HG03460 (cell line): Measurements from ENCODE around the gene MAN1B1.
A peak's percentile ranks its signal among the peaks of the same experiment; 100 is the strongest.
"Not testable (repeated sequence)": the region's sequence is repeated elsewhere in the genome, so short reads cannot be mapped to it uniquely, and the experiment has no call there.

Experiments
- ATAC-seq: cut with Tn5 transposase; IDR thresholded peaks from one replicate; pipeline ENCODE4 v1.9.1; 2021; ENCODE audit not compliant: unreplicated experiment

MAN1B1 gene

GRCh38 chr9:137126786-137127185 is 40.0 kb downstream of the MAN1B1 start:
- ATAC-seq, result no peak

DNA sequence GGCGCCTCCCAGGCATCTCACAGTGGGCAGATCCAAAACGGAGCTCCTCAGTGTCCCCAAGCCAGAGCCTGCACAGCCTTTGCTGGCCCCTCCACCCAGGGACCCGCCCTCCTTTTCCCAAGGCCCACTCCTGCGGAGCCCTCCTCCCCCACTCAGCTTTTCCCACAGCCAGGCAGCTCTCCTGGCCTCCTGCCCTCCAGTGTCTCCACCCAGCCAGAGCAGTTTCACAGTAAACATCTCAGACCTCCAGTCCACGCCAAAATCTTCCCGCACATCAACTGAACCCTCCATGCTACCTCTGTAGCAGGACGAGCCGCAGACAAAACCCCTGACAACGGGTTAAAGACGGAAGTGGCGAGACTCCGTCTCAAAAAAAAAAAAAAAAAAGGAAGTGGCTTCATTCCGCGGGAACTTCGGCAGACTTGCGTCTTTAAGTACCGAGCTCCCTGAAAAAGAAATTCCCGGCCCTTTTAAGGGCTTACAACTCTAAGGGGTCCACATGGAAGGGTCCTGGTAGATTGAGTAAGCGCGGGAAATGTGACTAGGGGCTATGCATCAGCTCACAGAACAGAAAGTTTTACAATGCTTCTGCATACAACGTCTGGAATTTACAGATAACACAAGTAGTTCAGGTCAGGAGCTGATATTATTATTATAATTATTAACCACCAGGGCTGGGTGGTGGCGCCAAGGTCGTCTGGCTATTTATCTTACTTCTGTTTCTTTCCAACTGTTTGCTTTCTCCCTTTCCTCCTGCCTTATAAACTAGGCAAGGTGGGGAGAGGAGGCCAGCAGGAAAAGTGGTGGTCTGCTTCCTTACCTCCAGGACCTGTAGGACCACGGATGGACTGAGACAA is 40.7 kb downstream of the MAN1B1 start:
- ATAC-seq, result no peak

- no peak for ATAC-seq
These were observed 41.5 kb downstream of the MAN1B1 start for GRCh38 chr9:137128158-137128861.

- ATAC-seq, result peak; percentile 19
These were observed 42.2 kb downstream of the MAN1B1 start for GRCh38 chr9:137128862-137129455.

- ATAC-seq, result peak; percentile 81
These were observed 42.8 kb downstream of the MAN1B1 start for GRCh38 chr9:137129456-137130175.

- peak; percentile 7 for ATAC-seq
These were observed 43.5 kb downstream of the MAN1B1 start for GRCh38 chr9:137130176-137130755.

DNA sequence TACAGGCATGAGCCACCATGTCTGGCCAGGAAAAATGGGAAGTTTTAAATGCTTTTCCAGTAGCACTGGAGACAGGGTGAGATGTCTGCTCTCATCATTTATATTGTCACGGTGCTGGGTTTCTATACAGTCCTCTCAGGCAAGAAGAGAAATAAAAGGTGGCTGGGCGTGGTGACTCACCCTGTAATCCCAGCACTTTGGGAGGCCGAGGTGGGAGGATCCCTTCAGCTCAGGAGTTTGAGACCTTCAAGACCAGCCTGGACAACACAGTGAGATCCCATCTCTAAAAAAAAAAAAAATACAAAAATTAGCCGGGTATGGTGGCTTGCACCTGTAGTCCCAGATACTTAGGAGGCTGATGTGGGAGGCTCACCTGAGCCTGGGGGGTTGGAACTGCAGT is 47.4 kb downstream of the MAN1B1 start:
- no peak for ATAC-seq

DNA sequence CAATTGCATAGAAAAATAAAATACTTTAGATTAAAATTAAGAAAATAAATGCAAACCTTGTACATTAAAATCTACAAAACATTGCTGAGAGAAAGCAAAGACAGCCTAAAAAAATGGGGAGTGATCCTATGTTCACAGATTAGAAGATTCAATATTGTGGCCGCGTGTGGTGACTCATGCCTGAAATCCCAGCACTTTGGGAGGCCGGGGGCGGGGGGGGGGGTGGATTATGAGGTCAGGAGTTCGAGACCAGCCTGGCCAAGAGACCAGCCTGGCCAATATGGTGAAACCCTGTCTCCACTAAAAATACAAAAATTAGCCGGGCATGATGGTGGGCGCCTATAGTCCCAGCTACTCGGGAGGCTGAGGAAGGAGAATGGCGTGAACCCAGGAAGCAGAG is 48.4 kb downstream of the MAN1B1 start:
- ATAC-seq, result not testable (repeated sequence)

- no peak for ATAC-seq
These were observed 49.6 kb downstream of the MAN1B1 start for GRCh38 chr9:137136261-137136880.

DNA sequence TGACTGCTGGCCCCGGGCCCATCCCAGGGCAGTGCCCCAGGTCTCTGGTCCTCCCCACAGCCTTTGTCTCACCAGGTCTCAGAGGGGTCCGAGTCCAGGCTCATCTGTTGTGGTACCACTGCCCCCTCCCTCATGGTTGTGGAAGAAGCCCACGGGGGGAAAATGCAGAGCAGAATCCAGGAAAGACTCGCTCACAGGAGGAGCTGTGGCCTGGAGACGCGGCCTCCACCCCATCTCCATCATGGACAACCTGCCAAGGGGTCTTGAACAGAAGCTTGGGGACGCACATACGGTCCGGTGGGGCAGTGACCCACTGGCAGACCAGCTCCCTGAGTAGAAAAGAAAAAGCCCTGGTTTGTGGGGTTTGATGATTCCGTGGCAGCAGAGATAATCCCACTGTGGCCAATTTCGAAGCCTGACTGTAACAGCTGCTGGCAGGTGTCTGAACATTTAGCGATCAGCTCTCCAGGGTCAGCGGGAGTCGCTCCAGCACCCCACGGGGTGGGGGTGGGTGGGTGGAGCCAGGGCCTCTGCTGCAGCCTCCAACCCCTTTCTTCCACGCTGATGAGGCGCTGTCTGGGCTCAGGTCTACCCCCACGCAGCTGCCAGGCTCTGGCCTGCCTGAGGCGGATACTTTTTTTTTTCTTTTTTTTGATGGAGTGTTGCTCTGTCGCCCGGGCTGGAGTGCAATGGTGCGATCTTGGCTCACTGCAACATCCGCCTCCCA is 50.3 kb downstream of the MAN1B1 start:
- ATAC-seq, result no peak

- no peak for ATAC-seq
These were observed 51.4 kb downstream of the MAN1B1 start for GRCh38 chr9:137138058-137138721.

DNA sequence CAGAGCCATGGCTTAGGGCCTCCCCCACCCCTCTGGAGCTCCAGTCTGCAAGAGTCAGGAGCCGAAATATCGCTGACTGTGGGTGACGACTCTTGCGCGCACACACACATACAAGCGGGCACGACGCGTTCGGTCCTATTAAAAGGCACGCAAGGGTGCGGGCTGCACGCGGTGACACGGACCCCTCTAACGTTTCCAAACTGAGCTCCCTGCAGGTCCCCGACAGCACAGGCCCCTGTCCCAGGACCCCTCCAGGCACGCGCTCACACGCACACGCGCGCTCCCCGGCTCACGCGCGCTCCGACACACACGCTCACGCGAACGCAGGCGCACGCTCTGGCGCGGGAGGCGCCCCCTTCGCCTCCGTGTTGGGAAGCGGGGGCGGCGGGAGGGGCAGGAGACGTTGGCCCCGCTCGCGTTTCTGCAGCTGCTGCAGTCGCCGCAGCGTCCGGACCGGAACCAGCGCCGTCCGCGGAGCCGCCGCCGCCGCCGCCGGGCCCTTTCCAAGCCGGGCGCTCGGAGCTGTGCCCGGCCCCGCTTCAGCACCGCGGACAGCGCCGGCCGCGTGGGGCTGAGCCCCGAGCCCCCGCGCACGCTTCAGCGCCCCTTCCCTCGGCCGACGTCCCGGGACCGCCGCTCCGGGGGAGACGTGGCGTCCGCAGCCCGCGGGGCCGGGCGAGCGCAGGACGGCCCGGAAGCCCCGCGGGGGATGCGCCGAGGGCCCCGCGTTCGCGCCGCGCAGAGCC is 52.1 kb downstream of the MAN1B1 start, which contains the start of gene GRIN1:
Gene GRIN1 (plus strand): TSS at position 433 of the 746 bp plus-strand sequence. CDS start 333 bp downstream, outside the sequence.
- ATAC-seq, result no peak

DNA sequence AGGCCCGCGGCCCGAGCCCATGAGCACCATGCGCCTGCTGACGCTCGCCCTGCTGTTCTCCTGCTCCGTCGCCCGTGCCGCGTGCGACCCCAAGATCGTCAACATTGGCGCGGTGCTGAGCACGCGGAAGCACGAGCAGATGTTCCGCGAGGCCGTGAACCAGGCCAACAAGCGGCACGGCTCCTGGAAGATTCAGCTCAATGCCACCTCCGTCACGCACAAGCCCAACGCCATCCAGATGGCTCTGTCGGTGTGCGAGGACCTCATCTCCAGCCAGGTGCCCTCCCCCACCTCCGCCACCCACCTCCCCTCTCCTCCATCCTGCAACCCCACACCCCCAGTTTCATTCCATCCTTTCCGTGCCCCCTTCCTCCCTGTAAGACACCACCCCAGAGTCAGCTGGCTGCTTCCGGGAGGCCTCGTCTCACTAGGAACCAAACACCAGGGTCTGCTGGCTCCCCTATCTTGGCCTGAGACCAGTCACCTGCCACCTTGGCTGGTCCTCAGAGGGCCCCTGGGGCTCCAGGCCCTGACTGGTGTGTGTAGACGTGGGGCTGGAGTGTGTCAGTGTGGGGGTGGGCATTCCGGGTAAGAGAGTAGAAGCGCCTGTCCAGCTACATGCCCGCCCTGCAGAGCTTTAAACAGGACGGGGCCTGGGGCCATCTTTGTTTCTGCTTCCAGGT is 52.8 kb downstream of the MAN1B1 start:
- ATAC-seq, result no peak

GRCh38 chr9:137140151-137141012 is 53.6 kb downstream of the MAN1B1 start:
- no peak for ATAC-seq

- no peak for ATAC-seq
These were observed 54.4 kb downstream of the MAN1B1 start for GRCh38 chr9:137141050-137141810.
